SK-N-SH treated with all-trans-retinoic acid at 6 μM for 48 hours (cell line): ENCODE data around the gene CCDC87.

ENCODE experiments used
- ATAC-seq: fragments of 200-7000 bp; cut with Tn5 transposase; 3 replicates; pipeline ENCODE4 v1.9.1; 2020; ENCODE audit warnings: mild to moderate bottlenecking, moderate library complexity
- ARNTL ChIP-seq: fragments of 450-650 bp; formaldehyde crosslinking; IDR thresholded peaks from 2 replicates; pipeline ENCODE4 v1.5.0; 2020; ENCODE audit warnings: low read depth, mild to moderate bottlenecking, moderate library complexity, borderline replicate concordance
- CSDC2 ChIP-seq: fragments of 250-450 bp; sonication (Bioruptor Pico); IDR thresholded peaks from 2 replicates; pipeline ENCODE4 v1.5.0; 2020; ENCODE audit warnings: mild to moderate bottlenecking, moderate library complexity
- ESRRG ChIP-seq: fragments of 250-450 bp; sonication (Bioruptor Pico); IDR thresholded peaks from 2 replicates; pipeline ENCODE4 v1.6.1; 2021; ENCODE audit warnings: mild to moderate bottlenecking
- GLIS3 ChIP-seq: fragments of 250-450 bp; sonication (Bioruptor Pico); IDR thresholded peaks from 2 replicates; pipeline ENCODE4 v1.5.0; 2020; ENCODE audit warnings: mild to moderate bottlenecking, moderate library complexity
- ISL1 ChIP-seq: fragments of 250-450 bp; sonication (Bioruptor Pico); IDR thresholded peaks from 2 replicates; pipeline ENCODE4 v2.1.2; 2022; ENCODE audit warnings: mild to moderate bottlenecking, moderate library complexity
- OSR1 ChIP-seq: fragments of 250-450 bp; sonication (Bioruptor Pico); IDR thresholded peaks from 2 replicates; pipeline ENCODE4 v1.8.0; 2022; ENCODE audit warnings: moderate library complexity, mild to moderate bottlenecking, inconsistent platforms
- PATZ1 ChIP-seq: fragments of 250-450 bp; sonication (Bioruptor Pico); IDR thresholded peaks from 2 replicates; pipeline ENCODE4 v1.8.0; 2020; ENCODE audit warnings: mild to moderate bottlenecking, moderate library complexity, borderline replicate concordance
- PPARA ChIP-seq: fragments of 250-450 bp; sonication (Bioruptor Pico); IDR thresholded peaks from 2 replicates; pipeline ENCODE4 v1.5.0; 2020; ENCODE audit warnings: mild to moderate bottlenecking, borderline replicate concordance
- RARB ChIP-seq: fragments of 250-450 bp; sonication (Bioruptor Pico); IDR thresholded peaks from 2 replicates; pipeline ENCODE4 v1.8.0; 2021; ENCODE audit warnings: mild to moderate bottlenecking, moderate library complexity
- TOX ChIP-seq: fragments of 250-450 bp; sonication (Bioruptor Pico); IDR thresholded peaks from 2 replicates; pipeline ENCODE4 v1.8.0; 2021; ENCODE audit warnings: mild to moderate bottlenecking, moderate library complexity, borderline replicate concordance
- TSHZ2 ChIP-seq: fragments of 250-450 bp; sonication (Bioruptor Pico); IDR thresholded peaks from 2 replicates; pipeline ENCODE4 v1.5.0; 2020; ENCODE audit warnings: mild to moderate bottlenecking, moderate library complexity
- ZC3H10 ChIP-seq: fragments of 250-450 bp; sonication (Bioruptor Pico); IDR thresholded peaks from 2 replicates; pipeline ENCODE4 v1.5.1; 2021; ENCODE audit warnings: mild to moderate bottlenecking, moderate library complexity
- ZFP3 ChIP-seq: fragments of 250-450 bp; sonication (Bioruptor Pico); IDR thresholded peaks from 2 replicates; pipeline ENCODE4 v1.5.0; 2020; ENCODE audit warnings: mild to moderate bottlenecking, moderate library complexity
- ZNF565 ChIP-seq: fragments of 450-650 bp; formaldehyde crosslinking; conservative IDR thresholded peaks from 2 replicates; pipeline ENCODE4 v1.5.0; 2020; ENCODE audit warnings: low read depth, mild to moderate bottlenecking, moderate library complexity
- ZNF70 ChIP-seq: fragments of 450-650 bp; formaldehyde crosslinking; IDR thresholded peaks from 2 replicates; pipeline ENCODE4 v1.5.0; 2020; ENCODE audit warnings: mild to moderate bottlenecking, moderate library complexity
- ZNF8 ChIP-seq: fragments of 450-650 bp; formaldehyde crosslinking; IDR thresholded peaks from 2 replicates; pipeline ENCODE4 v1.5.0; 2020; ENCODE audit warnings: mild to moderate bottlenecking, moderate library complexity
- TF ChIP-seq, protein P1 (sequence below): fragments of 250-450 bp; sonication (Bioruptor Pico); IDR thresholded peaks from 2 replicates; pipeline ENCODE4 v1.5.1; 2020; ENCODE audit warnings: low read depth, mild to moderate bottlenecking, moderate library complexity
- TF ChIP-seq, protein P2 (sequence below): fragments of 250-450 bp; sonication (Bioruptor Pico); IDR thresholded peaks from 2 replicates; pipeline ENCODE4 v1.8.0; 2021; ENCODE audit warnings: low read depth, mild to moderate bottlenecking, moderate library complexity, borderline replicate concordance
- TF ChIP-seq, protein P3 (sequence below): fragments of 250-450 bp; sonication (Bioruptor Pico); IDR thresholded peaks from 2 replicates; pipeline ENCODE4 v1.5.1; 2021; ENCODE audit warnings: mild to moderate bottlenecking, moderate library complexity

CCDC87 gene

DNA sequence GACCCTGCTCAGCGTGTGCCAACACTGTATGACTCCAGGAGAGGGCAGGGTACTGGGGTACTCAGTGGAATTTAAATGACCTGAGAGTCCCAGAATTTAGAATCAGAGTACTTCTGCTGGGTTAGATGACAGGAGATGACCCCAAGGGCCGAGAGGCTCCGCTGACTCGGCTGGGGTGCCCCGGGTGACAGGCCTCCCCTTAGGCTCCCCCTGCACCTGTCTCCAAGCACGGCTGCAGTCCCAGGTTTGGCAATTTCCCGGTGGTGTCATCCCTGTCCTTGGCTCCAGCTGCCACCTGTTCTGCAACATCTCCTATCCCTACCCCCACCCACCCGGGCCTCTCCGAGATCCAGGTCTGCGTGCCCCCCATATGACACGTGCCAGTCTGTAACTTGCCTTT lies 44.8 kb downstream of the CCDC87 start:
- TF ChIP-seq TSHZ2 (no peak), RARB (CRISPR knock-in tag) (no peak), ZNF70 (no peak), ARNTL (CRISPR knock-in tag) (no peak), ZNF8 (no peak), PPARA (CRISPR knock-in tag) (no peak), PATZ1 (CRISPR knock-in tag) (no peak), OSR1 (no peak), ZFP3 (CRISPR knock-in tag) (no peak), ISL1 (CRISPR knock-in tag) (no peak)
- TF ChIP-seq, protein P1, sequence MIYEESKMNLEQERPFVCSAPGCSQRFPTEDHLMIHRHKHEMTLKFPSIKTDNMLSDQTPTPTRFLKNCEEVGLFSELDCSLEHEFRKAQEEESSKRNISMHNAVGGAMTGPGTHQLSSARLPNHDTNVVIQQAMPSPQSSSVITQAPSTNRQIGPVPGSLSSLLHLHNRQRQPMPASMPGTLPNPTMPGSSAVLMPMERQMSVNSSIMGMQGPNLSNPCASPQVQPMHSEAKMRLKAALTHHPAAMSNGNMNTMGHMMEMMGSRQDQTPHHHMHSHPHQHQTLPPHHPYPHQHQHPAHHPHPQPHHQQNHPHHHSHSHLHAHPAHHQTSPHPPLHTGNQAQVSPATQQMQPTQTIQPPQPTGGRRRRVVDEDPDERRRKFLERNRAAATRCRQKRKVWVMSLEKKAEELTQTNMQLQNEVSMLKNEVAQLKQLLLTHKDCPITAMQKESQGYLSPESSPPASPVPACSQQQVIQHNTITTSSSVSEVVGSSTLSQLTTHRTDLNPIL (CRISPR knock-in tag), result no peak
- TF ChIP-seq, protein P2, sequence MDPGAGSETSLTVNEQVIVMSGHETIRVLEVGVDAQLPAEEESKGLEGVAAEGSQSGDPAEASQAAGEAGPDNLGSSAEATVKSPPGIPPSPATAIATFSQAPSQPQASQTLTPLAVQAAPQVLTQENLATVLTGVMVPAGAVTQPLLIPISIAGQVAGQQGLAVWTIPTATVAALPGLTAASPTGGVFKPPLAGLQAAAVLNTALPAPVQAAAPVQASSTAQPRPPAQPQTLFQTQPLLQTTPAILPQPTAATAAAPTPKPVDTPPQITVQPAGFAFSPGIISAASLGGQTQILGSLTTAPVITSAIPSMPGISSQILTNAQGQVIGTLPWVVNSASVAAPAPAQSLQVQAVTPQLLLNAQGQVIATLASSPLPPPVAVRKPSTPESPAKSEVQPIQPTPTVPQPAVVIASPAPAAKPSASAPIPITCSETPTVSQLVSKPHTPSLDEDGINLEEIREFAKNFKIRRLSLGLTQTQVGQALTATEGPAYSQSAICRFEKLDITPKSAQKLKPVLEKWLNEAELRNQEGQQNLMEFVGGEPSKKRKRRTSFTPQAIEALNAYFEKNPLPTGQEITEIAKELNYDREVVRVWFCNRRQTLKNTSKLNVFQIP (CRISPR knock-in tag), result no peak
- TF ChIP-seq, protein P3, sequence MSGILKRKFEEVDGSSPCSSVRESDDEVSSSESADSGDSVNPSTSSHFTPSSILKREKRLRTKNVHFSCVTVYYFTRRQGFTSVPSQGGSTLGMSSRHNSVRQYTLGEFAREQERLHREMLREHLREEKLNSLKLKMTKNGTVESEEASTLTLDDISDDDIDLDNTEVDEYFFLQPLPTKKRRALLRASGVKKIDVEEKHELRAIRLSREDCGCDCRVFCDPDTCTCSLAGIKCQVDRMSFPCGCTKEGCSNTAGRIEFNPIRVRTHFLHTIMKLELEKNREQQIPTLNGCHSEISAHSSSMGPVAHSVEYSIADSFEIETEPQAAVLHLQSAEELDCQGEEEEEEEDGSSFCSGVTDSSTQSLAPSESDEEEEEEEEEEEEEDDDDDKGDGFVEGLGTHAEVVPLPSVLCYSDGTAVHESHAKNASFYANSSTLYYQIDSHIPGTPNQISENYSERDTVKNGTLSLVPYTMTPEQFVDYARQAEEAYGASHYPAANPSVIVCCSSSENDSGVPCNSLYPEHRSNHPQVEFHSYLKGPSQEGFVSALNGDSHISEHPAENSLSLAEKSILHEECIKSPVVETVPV, result no peak
- no peak for ATAC-seq

DNA sequence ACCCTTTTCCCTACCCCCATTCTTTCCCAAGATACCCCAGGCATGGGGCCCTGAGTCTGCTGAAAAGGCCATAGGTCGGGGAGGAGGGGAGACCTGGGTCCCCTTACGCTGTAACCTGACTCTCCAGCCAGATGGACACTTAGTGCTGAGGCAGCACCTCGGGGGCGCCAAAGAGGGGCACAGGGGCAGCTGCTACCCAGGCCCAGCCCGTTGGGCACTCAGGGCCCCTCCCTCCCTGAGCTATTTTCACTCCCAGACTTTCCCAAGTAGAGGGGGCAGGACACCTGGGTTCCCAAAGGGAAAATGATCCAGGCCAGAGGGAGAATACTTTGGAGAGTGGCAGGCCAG lies 45.2 kb downstream of the CCDC87 start:
- no peak for ATAC-seq
- TF ChIP-seq ZNF70, result no peak
- no peak for TF ChIP-seq PPARA (CRISPR knock-in tag)
- no peak for TF ChIP-seq TSHZ2
- TF ChIP-seq, protein P2 (CRISPR knock-in tag), result no peak
- TF ChIP-seq, protein P3, result no peak
- no peak for TF ChIP-seq ZC3H10
- no peak for TF ChIP-seq ESRRG (CRISPR knock-in tag)
- no peak for TF ChIP-seq ZNF565 (CRISPR knock-in tag)
- no peak for TF ChIP-seq CSDC2
- no peak for TF ChIP-seq TOX (CRISPR knock-in tag)
- no peak for TF ChIP-seq OSR1
- no peak for TF ChIP-seq ZNF8
- no peak for TF ChIP-seq ZFP3 (CRISPR knock-in tag)
- no peak for TF ChIP-seq GLIS3 (CRISPR knock-in tag)
